ENCODE measurements around the gene C1orf159.

DNA sequence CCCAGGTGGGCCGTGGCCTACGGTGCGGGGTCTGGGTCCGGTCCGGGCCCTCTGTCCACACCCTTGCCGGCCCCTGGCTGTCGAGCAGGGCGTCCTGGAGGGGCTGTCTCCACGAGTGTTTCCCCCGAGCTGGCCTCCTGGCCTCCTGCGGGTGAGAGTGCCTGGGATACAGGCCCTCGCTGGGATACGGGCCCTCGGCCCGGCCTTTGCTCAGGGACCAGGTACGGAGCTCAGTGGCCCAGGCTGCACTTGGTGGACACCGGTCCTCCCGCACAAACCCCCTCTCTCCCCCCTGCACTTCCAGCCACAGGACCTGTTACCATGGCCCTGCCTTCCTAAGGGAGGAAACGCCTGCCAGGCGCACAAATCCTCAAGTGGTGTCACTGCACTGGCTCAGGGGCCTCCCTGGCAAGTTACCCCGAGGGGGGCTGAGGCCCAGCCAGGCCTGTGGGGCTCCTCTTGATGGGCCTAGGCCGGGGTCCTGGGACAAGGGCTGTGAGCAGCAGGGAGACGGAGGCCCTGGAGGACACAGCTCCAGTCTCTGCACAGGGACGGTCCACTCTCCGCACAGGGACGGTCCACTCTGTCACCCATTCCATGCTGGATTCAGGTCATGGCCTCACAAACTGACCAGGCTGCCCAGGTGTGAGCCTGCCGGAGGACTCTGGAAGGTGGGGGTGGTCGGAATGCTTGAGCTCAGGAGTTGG is 23.6 kb downstream of the C1orf159 start:
- TF ChIP-seq YY1 (IDR thresholded peaks at IDR 0.05) (no peak), SP1 (IDR thresholded peaks at IDR 0.05) (no peak)
- TF ChIP-seq, protein P1, sequence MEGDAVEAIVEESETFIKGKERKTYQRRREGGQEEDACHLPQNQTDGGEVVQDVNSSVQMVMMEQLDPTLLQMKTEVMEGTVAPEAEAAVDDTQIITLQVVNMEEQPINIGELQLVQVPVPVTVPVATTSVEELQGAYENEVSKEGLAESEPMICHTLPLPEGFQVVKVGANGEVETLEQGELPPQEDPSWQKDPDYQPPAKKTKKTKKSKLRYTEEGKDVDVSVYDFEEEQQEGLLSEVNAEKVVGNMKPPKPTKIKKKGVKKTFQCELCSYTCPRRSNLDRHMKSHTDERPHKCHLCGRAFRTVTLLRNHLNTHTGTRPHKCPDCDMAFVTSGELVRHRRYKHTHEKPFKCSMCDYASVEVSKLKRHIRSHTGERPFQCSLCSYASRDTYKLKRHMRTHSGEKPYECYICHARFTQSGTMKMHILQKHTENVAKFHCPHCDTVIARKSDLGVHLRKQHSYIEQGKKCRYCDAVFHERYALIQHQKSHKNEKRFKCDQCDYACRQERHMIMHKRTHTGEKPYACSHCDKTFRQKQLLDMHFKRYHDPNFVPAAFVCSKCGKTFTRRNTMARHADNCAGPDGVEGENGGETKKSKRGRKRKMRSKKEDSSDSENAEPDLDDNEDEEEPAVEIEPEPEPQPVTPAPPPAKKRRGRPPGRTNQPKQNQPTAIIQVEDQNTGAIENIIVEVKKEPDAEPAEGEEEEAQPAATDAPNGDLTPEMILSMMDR (IDR thresholded peaks at IDR 0.05; ENCODE audit: low read depth, low read length, missing input control): no peak

Data from liver (tissue), 3 donors.